Activated CD4-positive, alpha-beta memory T cell treated with anti-CD3 and anti-CD28 coated beads for 36 hours (primary cell): ENCODE results near the gene PMP22. TPM values are rescaled to one million over a fixed set of nuclear protein-coding genes. Genes with fewer than 3 reads are reported as not detected.

Source experiments
- CTCF ChIA-PET: fragments of 350-600 bp; sonication (Branson Sonifier 250); formaldehyde crosslinking; loops from one replicate; lab custom pipeline; 2021; ENCODE audit warnings: antibody characterized with exemption, inconsistent platforms; lab: Charles Lee
- POLR2A ChIA-PET: fragments of 350-600 bp; sonication (Branson Sonifier 250); formaldehyde crosslinking; loops from one replicate; lab custom pipeline; 2021; ENCODE audit warnings: antibody characterized with exemption; lab: Charles Lee
- DNase-seq: peaks from one replicate; pipeline ENCODE4 v3.0.0-alpha.2; 2020
- H3K27ac Mint-ChIP-seq: one replicate; pipeline ENCODE4 v1.8.0; 2021; ENCODE audit warnings: mixed read lengths
- H3K27me3 Mint-ChIP-seq: one replicate; pipeline ENCODE4 v1.8.0; 2021; ENCODE audit warnings: mixed read lengths
- H3K36me3 Mint-ChIP-seq: one replicate; pipeline ENCODE4 v1.8.0; 2021; ENCODE audit warnings: mixed read lengths
- H3K4me1 Mint-ChIP-seq: one replicate; pipeline ENCODE4 v1.8.0; 2021; ENCODE audit warnings: low read depth, mixed read lengths
- H3K4me3 Mint-ChIP-seq: one replicate; pipeline ENCODE4 v1.8.0; 2021; ENCODE audit warnings: mild to moderate bottlenecking, mixed read lengths
- H3K9me3 Mint-ChIP-seq: one replicate; pipeline ENCODE4 v1.8.0; 2021; ENCODE audit warnings: mixed read lengths
- intact Hi-C: fragments of 100-400 bp; cut with micrococcal nuclease; formaldehyde crosslinking; loops from one replicate; pipeline ENCODE4 v1.15.1; 2023
- total RNA-seq, 2 experiments: library from RNA; stranded (reverse); gene quantifications; one replicate each; pipeline ENCODE4 v1.2.3, GENCODE V29; 2021

PMP22 gene
- total RNA-seq, 2 experiments from 2014 or later = not detected

DNA sequence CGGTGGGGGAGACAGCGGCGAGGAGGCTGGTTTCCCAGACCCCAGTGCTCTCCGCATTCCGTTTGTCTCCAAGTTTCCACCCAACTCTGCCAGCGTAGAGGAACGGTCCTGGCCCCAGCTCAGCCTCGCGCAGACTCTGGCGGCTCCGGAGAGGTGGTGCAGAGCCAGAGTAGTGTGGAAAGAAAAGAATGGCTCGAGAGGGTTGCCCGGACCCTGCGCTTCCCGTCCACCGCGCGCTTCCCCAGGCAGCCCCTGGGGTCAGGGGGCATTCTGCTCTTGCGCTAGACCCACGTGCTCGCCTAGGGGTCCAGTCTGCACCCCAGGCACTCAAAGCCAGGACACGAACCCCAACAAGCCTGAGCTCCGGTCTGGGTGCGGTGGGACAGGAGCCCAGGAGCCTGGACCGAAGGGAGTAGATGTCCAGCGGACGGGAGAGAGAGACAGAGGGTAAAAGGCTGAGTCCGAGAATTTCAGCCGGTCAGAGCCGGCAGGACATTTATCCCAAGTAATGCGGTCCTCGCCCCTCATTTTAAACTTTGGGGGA lies 3.8 kb downstream of the PMP22 start:
- H3K27me3 Mint-ChIP-seq = peaks cover 70% of the 10 kb centered on the region
- H3K9me3 Mint-ChIP-seq = no peaks in the 10 kb centered on the region
- CTCF ChIA-PET = interaction anchor here (1.0 to 2.5 kb wide), 3 partner anchors 19 to 242 kb away, joined by 3 to 11 read pairs (median 3); no protein-coding TSS in a partner anchor
- H3K36me3 Mint-ChIP-seq = no peaks in the 10 kb centered on the region
- POLR2A ChIA-PET = no interaction called here
- H3K4me3 Mint-ChIP-seq = peak overlapping the region; percentile 58
- DNase-seq = no peak
- H3K27ac Mint-ChIP-seq = no peak overlapping the region
- intact Hi-C loops = loop anchor here (5.0 kb wide), 1 partner anchor 736 kb away; the partner anchor contains the start of genes TTC19 and ZSWIM7
- H3K4me1 Mint-ChIP-seq = peaks cover 17% of the 10 kb centered on the region

DNA sequence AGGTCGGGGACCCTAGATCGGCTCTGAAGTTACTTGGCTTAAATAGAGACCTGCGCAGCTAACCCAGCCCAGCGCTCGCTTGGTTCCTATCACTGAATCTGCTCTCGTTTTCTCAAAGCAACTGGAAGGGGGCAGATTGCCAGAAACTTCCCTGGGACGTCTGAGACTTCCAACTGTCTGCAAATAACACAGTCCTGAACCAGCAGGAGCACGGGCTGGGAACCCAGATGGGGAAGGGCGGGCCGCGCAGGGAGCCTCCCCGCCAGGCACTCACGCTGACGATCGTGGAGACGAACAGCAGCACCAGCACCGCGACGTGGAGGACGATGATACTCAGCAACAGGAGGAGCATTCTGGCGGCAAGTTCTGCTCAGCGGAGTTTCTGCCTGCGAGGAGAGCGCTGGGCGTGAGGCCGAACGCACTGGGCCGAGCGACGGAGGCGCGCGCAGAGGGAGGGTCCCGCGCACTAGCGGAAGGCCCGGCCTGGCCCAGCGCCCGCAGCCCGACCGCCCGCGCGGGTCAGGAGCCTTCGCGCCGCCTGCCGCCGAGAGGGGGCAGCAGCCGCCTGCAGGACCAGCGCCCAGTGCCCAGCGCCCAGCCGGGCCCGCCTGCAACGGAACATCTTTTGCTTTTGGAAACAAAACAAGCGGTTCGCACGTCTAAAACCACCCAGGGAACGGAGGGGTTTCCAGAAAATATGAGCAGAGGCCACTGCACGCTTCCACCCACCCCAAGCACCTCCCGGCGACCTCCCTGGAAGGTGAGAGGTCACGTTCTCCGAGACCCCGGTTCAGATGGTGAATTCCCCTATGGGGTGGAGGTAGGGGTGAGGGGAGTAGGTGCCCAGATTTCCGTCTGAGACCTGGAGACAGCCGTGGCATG lies 4.5 kb downstream of the PMP22 start:
- intact Hi-C loops = loop anchor here (1.0 to 5.0 kb wide), 2 partner anchors 242 to 737 kb away; partner anchors contain the start of genes TTC19 and ZSWIM7
- CTCF ChIA-PET = interaction anchor here (1.0 to 4.7 kb wide), 3 partner anchors 24 to 243 kb away, joined by 3 to 84 read pairs (median 11); no protein-coding TSS in a partner anchor
- DNase-seq = peak; percentile 71
- Mint-ChIP-seq H3K4me1 (peaks cover 17% of the 10 kb centered on the region), H3K9me3 (no peaks in the 10 kb centered on the region), H3K36me3 (no peaks in the 10 kb centered on the region), H3K27me3 (peaks cover 69% of the 10 kb centered on the region), H3K27ac (no peak overlapping the region), H3K4me3 (peak overlapping the region; percentile 71)
- POLR2A ChIA-PET = interaction anchor here (0.6 kb wide), 1 partner anchor 12 kb away, joined by 3 read pairs; no protein-coding TSS in a partner anchor

DNA sequence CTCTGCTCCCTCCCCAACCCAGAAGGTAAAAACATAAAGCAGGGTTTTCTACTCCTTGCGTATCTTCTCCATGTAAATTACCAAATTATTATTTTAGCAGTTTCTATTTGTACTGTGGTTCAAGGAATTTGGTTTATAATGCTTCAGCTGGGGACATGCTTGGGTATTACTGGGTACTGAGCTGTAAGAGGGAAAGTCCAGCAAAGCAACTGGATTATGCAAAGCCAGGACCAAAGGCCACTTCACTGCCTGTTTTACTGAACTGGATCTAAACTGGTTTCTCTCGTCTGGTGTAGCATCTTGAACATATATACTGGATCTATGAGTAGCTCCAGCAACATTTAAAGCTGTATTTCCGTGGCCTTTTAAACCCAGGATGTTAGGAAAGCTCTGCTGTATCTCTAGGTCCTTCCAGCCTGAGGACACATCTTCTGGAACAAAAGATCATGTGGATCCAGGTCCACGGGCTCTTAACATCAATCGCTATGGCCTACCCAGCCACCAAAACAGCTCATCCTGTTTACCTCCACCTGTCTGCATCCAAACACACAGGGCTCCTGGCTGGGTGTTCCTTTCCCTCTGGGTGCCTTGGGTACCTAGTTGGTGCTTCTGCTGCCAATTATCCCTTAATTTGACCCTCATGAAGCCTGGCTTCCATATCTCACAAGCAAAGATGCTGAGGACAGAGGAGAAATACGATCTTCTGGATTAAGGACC lies 7.2 kb downstream of the PMP22 start:
- no peak overlapping the region for H3K4me3 Mint-ChIP-seq
- no peak for DNase-seq
- no peak overlapping the region for H3K27ac Mint-ChIP-seq
- no peaks in the 10 kb centered on the region for H3K9me3 Mint-ChIP-seq
- H3K4me1 Mint-ChIP-seq = peaks cover 17% of the 10 kb centered on the region
- ChIA-PET POLR2A (interaction anchor here (0.6 kb wide), 1 partner anchor 81 kb away, joined by 3 read pairs; no protein-coding TSS in a partner anchor), CTCF (interaction anchor here (0.5 to 4.7 kb wide), 17 partner anchors 10 to 1664 kb away, joined by 3 to 84 read pairs (median 3); no protein-coding TSS in a partner anchor)
- intact Hi-C loops = loop anchor here (1.0 kb wide), 1 partner anchor 245 kb away; no protein-coding TSS in a partner anchor
- peaks cover 61% of the 10 kb centered on the region for H3K27me3 Mint-ChIP-seq
- H3K36me3 Mint-ChIP-seq = no peaks in the 10 kb centered on the region

DNA sequence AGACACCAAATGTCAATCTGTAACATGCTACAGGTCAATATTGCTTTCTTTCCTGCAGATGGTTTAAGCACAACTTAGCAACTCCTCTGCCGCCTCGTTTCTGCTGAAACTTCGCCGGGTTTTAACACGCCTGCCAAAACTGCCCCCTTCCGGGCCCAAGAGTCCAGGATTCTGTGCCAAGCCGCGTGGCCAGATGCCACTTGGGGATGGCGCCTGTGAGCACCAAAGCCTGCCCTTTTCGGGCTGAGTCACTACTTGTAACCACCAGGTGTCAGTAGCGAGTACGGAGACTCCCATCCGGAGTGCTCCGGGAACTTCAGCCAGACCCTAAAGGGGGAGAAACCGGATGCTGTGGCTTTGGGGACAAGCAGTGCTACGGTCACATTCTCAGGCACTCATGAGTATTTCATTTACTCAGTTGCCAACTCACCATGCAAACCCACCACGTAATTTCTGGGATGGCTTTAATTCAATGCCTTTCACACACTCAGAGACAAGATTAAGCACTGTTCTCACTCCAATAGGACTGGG lies 7.8 kb downstream of the PMP22 start:
- Mint-ChIP-seq H3K4me1 (peaks cover 16% of the 10 kb centered on the region), H3K27me3 (peaks cover 57% of the 10 kb centered on the region), H3K27ac (no peak overlapping the region), H3K36me3 (no peaks in the 10 kb centered on the region), H3K9me3 (no peaks in the 10 kb centered on the region), H3K4me3 (no peak overlapping the region)
- ChIA-PET POLR2A (no interaction called here), CTCF (interaction anchor here (0.6 to 4.7 kb wide), 18 partner anchors 8 to 429 kb away, joined by 3 to 84 read pairs (median 3); no protein-coding TSS in a partner anchor)
- intact Hi-C loops = loop anchor here (1.0 kb wide), 1 partner anchor 246 kb away; no protein-coding TSS in a partner anchor
- peak; percentile 78 for DNase-seq

DNA sequence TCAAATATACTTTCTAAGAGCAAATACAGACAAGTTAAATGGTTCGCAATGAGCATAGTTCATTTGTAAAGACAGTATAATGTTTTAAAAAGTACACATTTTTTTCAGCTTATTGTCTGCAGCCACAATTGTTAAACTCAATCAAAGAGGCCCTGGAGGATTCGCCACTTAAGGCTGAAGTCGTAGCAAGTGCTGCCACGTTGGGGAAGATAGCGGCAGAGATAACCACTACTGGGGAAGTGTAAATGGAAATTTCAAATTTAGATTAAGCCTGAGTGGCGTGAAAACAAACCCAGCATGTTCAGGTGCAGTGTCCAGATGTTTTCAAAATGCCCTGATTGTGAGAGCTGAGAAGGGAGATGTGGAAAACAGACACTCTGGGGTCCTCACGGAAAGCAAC lies 8.4 kb downstream of the PMP22 start:
- POLR2A ChIA-PET = no interaction called here
- no peak for DNase-seq
- H3K36me3 Mint-ChIP-seq = no peaks in the 10 kb centered on the region
- intact Hi-C loops = loop anchor here (1.0 kb wide), 1 partner anchor 247 kb away; no protein-coding TSS in a partner anchor
- peaks cover 13% of the 10 kb centered on the region for H3K4me1 Mint-ChIP-seq
- H3K9me3 Mint-ChIP-seq = no peaks in the 10 kb centered on the region
- H3K4me3 Mint-ChIP-seq = no peak overlapping the region
- no peak overlapping the region for H3K27ac Mint-ChIP-seq
- H3K27me3 Mint-ChIP-seq = peaks cover 52% of the 10 kb centered on the region
- CTCF ChIA-PET = interaction anchor here (0.6 to 4.7 kb wide), 11 partner anchors 8 to 430 kb away, joined by 3 to 84 read pairs (median 3); no protein-coding TSS in a partner anchor

DNA sequence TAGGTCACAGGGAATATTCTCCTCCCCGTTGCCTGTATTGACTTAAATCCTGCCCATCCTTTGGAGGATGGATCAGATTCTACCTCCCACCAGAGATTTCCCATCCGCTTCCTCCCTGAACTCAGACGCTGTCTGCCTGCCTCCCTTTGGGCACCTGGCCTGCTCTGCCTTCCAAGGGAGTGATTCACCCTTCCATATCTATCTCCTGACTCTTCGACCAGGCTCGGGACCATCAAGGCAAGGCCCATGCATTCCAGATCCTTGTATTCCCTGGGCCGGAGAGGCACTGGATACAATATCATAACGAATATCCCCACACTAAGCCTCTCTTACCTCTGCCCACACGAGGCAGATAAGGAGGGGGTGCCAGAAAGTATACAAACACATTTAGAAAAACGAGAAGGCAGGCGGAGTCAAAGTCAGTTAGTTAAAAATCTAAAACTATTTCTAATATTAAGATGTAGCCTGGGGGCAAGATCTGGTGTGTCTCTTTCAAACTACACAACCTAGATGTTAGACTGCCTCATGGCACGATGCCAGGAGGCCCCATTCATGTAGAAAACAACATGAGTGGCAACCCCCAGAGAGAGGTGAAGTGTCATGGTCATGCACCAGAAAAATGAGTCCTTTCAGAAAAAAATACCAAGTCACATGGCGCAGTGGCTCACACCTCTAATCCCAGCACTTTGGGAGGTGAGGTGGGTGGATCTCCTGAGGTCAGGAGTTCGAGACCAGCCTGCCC lies 9.2 kb downstream of the PMP22 start:
- POLR2A ChIA-PET = no interaction called here
- Mint-ChIP-seq H3K4me3 (no peak overlapping the region), H3K27me3 (peaks cover 44% of the 10 kb centered on the region), H3K27ac (no peak overlapping the region), H3K4me1 (peaks cover 11% of the 10 kb centered on the region), H3K36me3 (no peaks in the 10 kb centered on the region), H3K9me3 (no peaks in the 10 kb centered on the region)
- no peak for DNase-seq
- intact Hi-C loops = no loop called here
- CTCF ChIA-PET = interaction anchor here (1.0 to 4.7 kb wide), 4 partner anchors 13 to 431 kb away, joined by 3 to 84 read pairs (median 4); no protein-coding TSS in a partner anchor

DNA sequence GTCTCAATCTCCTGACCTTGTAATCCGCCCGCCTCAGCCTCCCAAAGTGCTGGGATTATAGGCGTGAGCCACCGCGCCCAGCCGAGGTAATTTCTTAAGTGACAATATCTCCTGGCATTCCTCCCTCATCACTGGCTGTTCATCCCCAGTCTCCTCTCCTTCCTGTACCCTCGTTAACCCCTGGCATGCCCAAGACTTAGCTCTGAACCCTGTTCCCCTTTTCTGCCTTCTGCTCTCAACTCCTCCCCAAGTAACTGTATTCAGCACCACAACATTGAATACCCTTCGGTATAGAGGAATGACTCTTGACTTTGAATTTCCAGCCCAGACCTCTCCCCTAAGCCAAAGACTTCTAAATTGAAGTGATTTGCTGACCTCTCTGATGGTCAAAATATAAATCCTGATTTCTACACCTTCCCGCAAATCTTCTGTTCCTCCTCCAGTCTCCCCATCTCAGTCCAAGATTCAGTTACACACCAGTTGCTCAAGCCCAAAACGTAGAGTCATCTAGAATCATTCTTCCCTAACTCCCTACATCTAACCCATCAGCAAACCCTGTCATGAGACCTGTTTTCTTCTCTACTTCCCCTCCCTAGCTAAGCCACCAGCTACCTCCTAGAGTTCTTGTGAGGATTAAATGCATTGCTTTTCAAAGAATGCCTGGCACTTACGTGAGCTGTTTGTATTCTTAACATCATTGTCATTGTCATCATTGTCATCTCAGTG lies 14.8 kb downstream of the PMP22 start:
- no peak for DNase-seq
- intact Hi-C loops = no loop called here
- no peaks in the 10 kb centered on the region for H3K36me3 Mint-ChIP-seq
- H3K27me3 Mint-ChIP-seq = peaks cover 14% of the 10 kb centered on the region
- POLR2A ChIA-PET = no interaction called here
- CTCF ChIA-PET = interaction anchor here (1.2 to 1.3 kb wide), 2 partner anchors 251 to 253 kb away, joined by 3 to 4 read pairs; no protein-coding TSS in a partner anchor
- H3K27ac Mint-ChIP-seq = no peak overlapping the region
- no peak overlapping the region for H3K4me3 Mint-ChIP-seq
- H3K4me1 Mint-ChIP-seq = peaks cover 3% of the 10 kb centered on the region
- H3K9me3 Mint-ChIP-seq = no peaks in the 10 kb centered on the region

DNA sequence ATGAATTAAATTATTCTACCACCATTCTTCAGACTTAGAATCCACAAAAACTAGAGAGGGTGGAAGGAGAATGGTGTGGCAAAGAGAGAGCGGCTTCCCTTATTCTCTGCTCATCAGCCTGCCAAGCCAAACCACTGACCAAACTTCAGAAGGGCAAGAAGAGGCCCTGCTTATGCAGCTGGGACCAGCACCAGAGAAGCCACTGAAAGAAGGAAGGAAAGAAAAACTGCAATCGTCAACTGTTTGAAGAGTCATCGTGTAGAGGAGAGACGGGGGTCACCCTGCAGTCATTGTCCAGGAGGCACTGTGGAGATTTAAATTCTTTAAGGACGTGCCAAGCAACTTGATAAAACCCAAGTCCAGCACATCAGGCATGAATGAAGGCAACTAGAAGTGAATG lies 15.6 kb downstream of the PMP22 start:
- H3K27ac Mint-ChIP-seq = no peak overlapping the region
- POLR2A ChIA-PET = no interaction called here
- CTCF ChIA-PET = interaction anchor here (2.8 kb wide), 1 partner anchor 9 kb away, joined by 19 read pairs; no protein-coding TSS in a partner anchor
- H3K36me3 Mint-ChIP-seq = no peaks in the 10 kb centered on the region
- no peak for DNase-seq
- no peak overlapping the region for H3K4me3 Mint-ChIP-seq
- intact Hi-C loops = no loop called here
- peaks cover 3% of the 10 kb centered on the region for H3K4me1 Mint-ChIP-seq
- H3K9me3 Mint-ChIP-seq = no peaks in the 10 kb centered on the region
- H3K27me3 Mint-ChIP-seq = peaks cover 13% of the 10 kb centered on the region

DNA sequence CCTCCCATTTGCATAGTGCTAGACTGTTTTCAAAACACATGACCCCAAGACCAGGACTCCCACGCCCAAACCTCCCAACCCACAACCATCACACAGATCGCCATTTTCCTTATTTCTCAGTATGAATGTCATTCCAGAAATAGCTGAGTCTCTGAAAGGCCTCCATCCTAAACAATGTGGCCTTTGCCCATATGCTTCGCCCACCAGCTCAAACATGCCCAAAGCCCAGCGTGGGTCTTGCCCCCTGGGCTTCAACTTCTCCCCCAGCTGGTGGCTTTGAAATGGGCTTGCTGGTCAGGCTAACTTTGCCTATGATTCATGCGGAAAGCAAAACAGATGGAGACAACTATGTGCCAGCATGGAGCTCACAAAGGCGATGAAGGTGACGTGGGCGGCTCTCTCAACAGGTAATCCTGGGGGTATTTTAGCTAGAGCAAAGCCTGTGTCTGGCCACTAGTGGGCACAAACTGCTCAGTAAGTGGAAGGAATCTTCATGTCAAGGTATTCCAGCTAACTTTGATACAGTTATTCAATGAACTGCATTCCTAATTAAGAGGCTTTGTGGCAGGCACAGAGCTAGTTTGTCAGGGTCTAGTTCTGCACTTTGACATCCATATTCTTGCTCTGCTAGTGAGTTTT lies 17.1 kb downstream of the PMP22 start:
- Mint-ChIP-seq H3K4me1 (peaks cover 3% of the 10 kb centered on the region), H3K27me3 (peaks cover 5% of the 10 kb centered on the region), H3K36me3 (no peaks in the 10 kb centered on the region), H3K4me3 (no peak overlapping the region), H3K9me3 (no peaks in the 10 kb centered on the region), H3K27ac (no peak overlapping the region)
- ChIA-PET CTCF (interaction anchor here (0.8 to 2.8 kb wide), 4 partner anchors 9 to 255 kb away, joined by 3 to 19 read pairs (median 3); no protein-coding TSS in a partner anchor), POLR2A (no interaction called here)
- intact Hi-C loops = no loop called here
- DNase-seq = no peak

DNA sequence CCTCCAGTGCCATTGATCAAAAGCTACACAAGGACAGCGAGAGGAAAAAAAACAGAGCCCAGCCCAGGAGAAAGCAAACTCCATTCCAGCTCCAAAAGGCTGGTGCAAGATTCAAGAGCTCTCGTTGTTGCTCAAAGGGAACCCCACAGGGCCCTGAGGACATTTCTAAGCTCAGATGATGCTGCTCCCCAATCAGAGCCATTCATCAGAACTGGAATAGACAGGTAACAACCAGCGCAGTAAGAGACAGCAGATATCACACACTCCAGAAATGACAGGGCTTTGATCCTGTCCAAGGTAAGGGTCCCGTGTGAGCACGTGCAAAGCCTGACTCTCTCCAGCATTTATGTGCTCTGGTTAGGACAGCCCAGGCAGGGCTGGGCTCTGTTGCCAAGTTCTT lies 20.1 kb downstream of the PMP22 start:
- intact Hi-C loops = no loop called here
- Mint-ChIP-seq H3K9me3 (peaks cover 6% of the 10 kb centered on the region), H3K27me3 (peaks cover 10% of the 10 kb centered on the region), H3K36me3 (no peaks in the 10 kb centered on the region), H3K4me3 (no peak overlapping the region), H3K27ac (no peak overlapping the region), H3K4me1 (peaks cover 3% of the 10 kb centered on the region)
- ChIA-PET POLR2A (no interaction called here), CTCF (no interaction called here)
- no peak for DNase-seq
